Transverse colon (tissue), 4 donors: Measurements from ENCODE around the gene DQX1. TPM values are rescaled to one million over a fixed set of nuclear protein-coding genes. Genes with fewer than 3 reads are reported as not detected.

ENCODE experiments used
- DNase-seq: peaks from one replicate; pipeline ENCODE4 v3.0.0-alpha.2; 2019
- H3K27ac ChIP-seq, 4 donors: fragments of 200-600 bp; sonication (generic); 2 replicates each; pipeline ENCODE4 v1.5.1; 2016 to 2018; ENCODE audit warnings: inconsistent platforms in 4 of 4
- H3K27me3 ChIP-seq: fragments of 200-600 bp; sonication (generic); 2 replicates; pipeline ENCODE4 v1.5.1; 2017; ENCODE audit warnings: inconsistent platforms
- H3K36me3 ChIP-seq, 4 donors: fragments of 200-600 bp; sonication (generic); 2 replicates each; pipeline ENCODE4 v1.5.1; 2017 to 2019; ENCODE audit warnings: inconsistent platforms in 4 of 4
- H3K4me1 ChIP-seq, 4 donors: fragments of 200-600 bp; sonication (generic); 2 replicates each; pipeline ENCODE4 v1.5.1; 2017 to 2020; ENCODE audit warnings: inconsistent platforms in 4 of 4
- H3K4me3 ChIP-seq, 4 donors: fragments of 200-600 bp; sonication (generic); 1 replicate in 1 of 4; 2 replicates in 3 of 4; pipeline versions ENCODE4 v1.5.1 to v1.6.1; 2017 to 2019; ENCODE audit warnings: inconsistent platforms in 4 of 4
- H3K9me3 ChIP-seq, 2 donors: fragments of 200-600 bp; sonication (generic); 2 replicates each; pipeline ENCODE4 v1.5.1; 2017 to 2019; ENCODE audit warnings: inconsistent platforms in 2 of 2
- EP300 ChIP-seq: sonication (generic); formaldehyde crosslinking; IDR thresholded peaks from one replicate; pipeline ENCODE4 v1.6.1; 2017; ENCODE audit warnings: antibody characterized with exemption, low read depth
- POLR2A ChIP-seq: fragments of 450-650 bp; IDR thresholded peaks from one replicate; pipeline ENCODE4 v1.6.1; 2016; ENCODE audit warnings: antibody characterized with exemption, mild to moderate bottlenecking, moderate library complexity
- POLR2AphosphoS5 ChIP-seq, 3 donors: sonication (generic); formaldehyde crosslinking; IDR thresholded peaks; one replicate each; pipeline ENCODE4 v1.6.1; 2016; ENCODE audit warnings: antibody characterized with exemption in 3 of 3
- WGBS, 2 donors: methylation state at CpG; one replicate each; pipeline ENCODE4 v1.1.5; 2018; ENCODE audit warnings: low coverage in 1 of 2; 5-methylcytosine and 5-hydroxymethylcytosine counted together
- in situ Hi-C, 4 donors: fragments of 200-750 bp; cut with MboI; loops; one replicate each; pipeline versions ENCODE4 v1.15.0 to v1.15.1; 2017; ENCODE audit warnings: low sequenced_read_pairs in 3 of 4, low pct_ligation_motif_present in 1 of 4, low pct_unique_long_range_greater_than_20kb in 1 of 4
- intact Hi-C: fragments of 100-400 bp; cut with DNase I; formaldehyde crosslinking; loops from one replicate; pipeline ENCODE4 v1.15.1; 2023; ENCODE audit warnings: low total_unique reads
- total RNA-seq, 4 donors: library from RNA; depleted of rRNA; stranded (reverse); fragments of >200 nt; gene quantifications; one replicate each; pipeline ENCODE4 v1.1.0, GENCODE V29; 2016
- TF ChIP-seq, protein P1 (sequence below), 5 experiments: fragments of 200-600 bp in 3 of 5; fragments of 450-650 bp in 2 of 5; sonication (generic) in 3 of 5; IDR thresholded peaks; 1 replicate in 2 of 5; 2 replicates in 3 of 5; pipeline ENCODE4 v1.5.1; 2016 to 2017; ENCODE audit warnings: antibody characterized with exemption in 5 of 5, inconsistent platforms in 3 of 5, mild to moderate bottlenecking in 2 of 5, moderate library complexity in 1 of 5

The DQX1 gene
- total RNA-seq, 4 donors from 2014 or later = 32.4 to 194 (median 53.1) TPM

DNA sequence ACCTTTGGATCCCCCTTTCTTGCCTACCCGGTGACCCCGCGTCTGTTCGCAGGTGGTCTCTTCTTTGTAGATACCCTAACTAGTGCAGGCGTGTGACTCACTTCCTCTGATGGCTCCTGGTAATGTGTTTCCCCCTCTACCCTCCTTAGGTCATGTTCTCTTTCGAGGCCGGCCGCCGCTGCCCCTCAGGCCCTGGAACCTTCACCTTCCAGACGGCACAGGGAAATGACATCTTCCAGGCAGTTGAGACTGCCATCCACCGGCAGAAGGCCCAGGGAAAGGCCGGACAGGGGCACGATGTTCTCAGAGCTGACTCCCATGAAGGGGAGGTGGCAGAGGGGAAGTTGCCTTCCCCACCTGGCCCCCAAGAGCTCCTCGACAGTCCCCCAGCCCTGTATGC, 30.1 kb upstream of the DQX1 start:
- Histone ChIP-seq H3K27me3 (no peaks in the 10 kb centered on the region), H3K4me1 (peaks cover 4 to 35% (median 19%) of the 10 kb centered on the region in 4 donors)
- intact Hi-C loops = no loop called here

DNA sequence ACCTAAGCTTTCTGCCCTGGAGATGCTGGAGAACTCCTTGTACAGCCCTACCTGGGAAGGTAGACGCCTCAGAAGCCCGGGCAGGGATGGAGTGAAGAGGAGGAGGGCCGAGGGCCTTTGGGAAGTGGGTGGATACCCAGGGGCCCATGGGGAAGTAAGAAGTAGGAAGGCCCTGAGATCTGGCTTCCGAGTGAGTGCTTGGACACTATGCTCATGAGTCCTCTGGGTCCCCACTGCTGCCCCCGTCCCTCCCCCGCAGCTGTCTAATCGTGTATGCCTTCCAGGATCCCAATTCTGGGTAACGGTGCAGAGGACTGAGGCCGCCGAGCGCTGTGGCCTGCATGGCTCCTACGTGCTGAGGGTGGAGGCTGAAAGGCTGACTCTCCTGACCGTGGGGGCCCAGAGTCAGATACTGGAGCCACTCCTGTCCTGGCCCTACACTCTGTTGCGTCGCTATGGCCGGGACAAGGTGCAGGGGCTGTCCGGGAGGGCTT, 29.6 kb upstream of the DQX1 start:
- no peaks in the 10 kb centered on the region for H3K9me3 ChIP-seq
- TF ChIP-seq, protein P1, sequence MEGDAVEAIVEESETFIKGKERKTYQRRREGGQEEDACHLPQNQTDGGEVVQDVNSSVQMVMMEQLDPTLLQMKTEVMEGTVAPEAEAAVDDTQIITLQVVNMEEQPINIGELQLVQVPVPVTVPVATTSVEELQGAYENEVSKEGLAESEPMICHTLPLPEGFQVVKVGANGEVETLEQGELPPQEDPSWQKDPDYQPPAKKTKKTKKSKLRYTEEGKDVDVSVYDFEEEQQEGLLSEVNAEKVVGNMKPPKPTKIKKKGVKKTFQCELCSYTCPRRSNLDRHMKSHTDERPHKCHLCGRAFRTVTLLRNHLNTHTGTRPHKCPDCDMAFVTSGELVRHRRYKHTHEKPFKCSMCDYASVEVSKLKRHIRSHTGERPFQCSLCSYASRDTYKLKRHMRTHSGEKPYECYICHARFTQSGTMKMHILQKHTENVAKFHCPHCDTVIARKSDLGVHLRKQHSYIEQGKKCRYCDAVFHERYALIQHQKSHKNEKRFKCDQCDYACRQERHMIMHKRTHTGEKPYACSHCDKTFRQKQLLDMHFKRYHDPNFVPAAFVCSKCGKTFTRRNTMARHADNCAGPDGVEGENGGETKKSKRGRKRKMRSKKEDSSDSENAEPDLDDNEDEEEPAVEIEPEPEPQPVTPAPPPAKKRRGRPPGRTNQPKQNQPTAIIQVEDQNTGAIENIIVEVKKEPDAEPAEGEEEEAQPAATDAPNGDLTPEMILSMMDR (IDR thresholded peaks at IDR 0.05) = no peak
- TF ChIP-seq POLR2A (no peak), POLR2AphosphoS5 (IDR thresholded peaks at IDR 0.05) (no peak), EP300 (no peak)
- DNase-seq = no peak
- no peaks in the 10 kb centered on the region for H3K36me3 ChIP-seq
- H3K4me1 ChIP-seq = peaks cover 4 to 35% (median 19%) of the 10 kb centered on the region in 4 donors
- in situ Hi-C loops = no loop called here
- peak overlapping the region; percentile 83 to 91 (median 86) for H3K27ac ChIP-seq
- H3K27me3 ChIP-seq = no peaks in the 10 kb centered on the region
- intact Hi-C loops = no loop called here
- WGBS, 2 donors = 70% methylated on average over 17 of the region's 17 CpGs; no CpG with 5 or more reads in 1 of the 2 donors
- peak overlapping the region; percentile 44 to 92 (median 68) for H3K4me3 ChIP-seq

More for the DNA sequence above, 30.1 kb upstream of the DQX1 start:
- TF ChIP-seq POLR2AphosphoS5 (IDR thresholded peaks at IDR 0.05) (no peak), POLR2A (no peak), EP300 (no peak)
- TF ChIP-seq, protein P1 (IDR thresholded peaks at IDR 0.05) = no peak
- H3K9me3 ChIP-seq = no peaks in the 10 kb centered on the region
- H3K4me3 ChIP-seq = peak overlapping the region in 1 of 4 donors; percentile 92
- no peak for DNase-seq
- H3K27ac ChIP-seq = peak overlapping the region in 2 of 4 donors; percentile 84 to 91
- in situ Hi-C loops = no loop called here
- H3K36me3 ChIP-seq = no peaks in the 10 kb centered on the region
- WGBS, 2 donors = 91% methylated on average over 14 of the region's 14 CpGs; no CpG with 5 or more reads in 1 of the 2 donors

DNA sequence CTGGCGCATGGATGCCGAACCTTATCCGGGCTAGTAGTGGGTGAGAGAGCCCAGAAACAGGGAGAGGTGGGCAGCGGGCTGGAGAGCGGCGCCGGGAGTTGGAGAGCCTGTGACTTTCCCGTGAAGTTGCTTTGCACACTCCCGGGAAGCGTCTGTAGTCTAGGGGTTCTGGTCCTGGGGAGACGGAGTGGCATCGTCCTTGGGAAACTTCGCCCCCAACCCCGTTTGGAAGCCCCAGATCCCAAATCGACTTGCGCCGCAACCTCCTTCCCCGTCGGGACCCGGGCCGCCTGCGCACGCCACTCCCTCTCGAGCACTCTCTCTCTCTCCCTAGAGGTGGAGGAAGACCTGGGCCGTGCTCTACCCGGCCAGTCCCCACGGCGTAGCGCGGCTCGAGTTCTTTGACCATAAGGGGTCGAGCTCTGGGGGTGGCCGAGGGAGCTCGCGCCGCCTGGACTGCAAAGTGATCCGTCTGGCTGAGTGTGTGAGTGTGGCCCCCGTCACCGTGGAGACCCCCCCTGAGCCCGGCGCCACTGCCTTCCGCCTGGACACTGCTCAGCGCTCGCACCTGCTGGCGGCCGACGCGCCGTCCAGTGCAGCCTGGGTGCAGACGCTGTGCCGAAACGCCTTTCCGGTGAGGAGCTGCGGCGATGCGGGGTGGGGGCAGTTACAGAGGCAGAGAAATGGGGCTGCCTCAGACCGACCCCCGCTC, 28.9 kb upstream of the DQX1 start:
- no peaks in the 10 kb centered on the region for H3K36me3 ChIP-seq
- no peaks in the 10 kb centered on the region for H3K27me3 ChIP-seq
- H3K4me3 ChIP-seq = peak overlapping the region; percentile 44 to 92 (median 68)
- H3K4me1 ChIP-seq = peaks cover 4 to 34% (median 19%) of the 10 kb centered on the region in 4 donors
- peak overlapping the region; percentile 83 to 91 (median 86) for H3K27ac ChIP-seq
- WGBS, 2 donors = 5% methylated on average over 55 of the region's 58 CpGs; no CpG with 5 or more reads in 1 of the 2 donors
- intact Hi-C loops (no loop called here), in situ Hi-C loops (no loop called here)
- TF ChIP-seq POLR2A (no peak), EP300 (no peak), POLR2AphosphoS5 (IDR thresholded peaks at IDR 0.05) (no peak)
- TF ChIP-seq, protein P1 (IDR thresholded peaks at IDR 0.05) = peak in 2 of 5 experiments; percentile 7 to 37
- peak; percentile 64 for DNase-seq
- no peaks in the 10 kb centered on the region for H3K9me3 ChIP-seq

DNA sequence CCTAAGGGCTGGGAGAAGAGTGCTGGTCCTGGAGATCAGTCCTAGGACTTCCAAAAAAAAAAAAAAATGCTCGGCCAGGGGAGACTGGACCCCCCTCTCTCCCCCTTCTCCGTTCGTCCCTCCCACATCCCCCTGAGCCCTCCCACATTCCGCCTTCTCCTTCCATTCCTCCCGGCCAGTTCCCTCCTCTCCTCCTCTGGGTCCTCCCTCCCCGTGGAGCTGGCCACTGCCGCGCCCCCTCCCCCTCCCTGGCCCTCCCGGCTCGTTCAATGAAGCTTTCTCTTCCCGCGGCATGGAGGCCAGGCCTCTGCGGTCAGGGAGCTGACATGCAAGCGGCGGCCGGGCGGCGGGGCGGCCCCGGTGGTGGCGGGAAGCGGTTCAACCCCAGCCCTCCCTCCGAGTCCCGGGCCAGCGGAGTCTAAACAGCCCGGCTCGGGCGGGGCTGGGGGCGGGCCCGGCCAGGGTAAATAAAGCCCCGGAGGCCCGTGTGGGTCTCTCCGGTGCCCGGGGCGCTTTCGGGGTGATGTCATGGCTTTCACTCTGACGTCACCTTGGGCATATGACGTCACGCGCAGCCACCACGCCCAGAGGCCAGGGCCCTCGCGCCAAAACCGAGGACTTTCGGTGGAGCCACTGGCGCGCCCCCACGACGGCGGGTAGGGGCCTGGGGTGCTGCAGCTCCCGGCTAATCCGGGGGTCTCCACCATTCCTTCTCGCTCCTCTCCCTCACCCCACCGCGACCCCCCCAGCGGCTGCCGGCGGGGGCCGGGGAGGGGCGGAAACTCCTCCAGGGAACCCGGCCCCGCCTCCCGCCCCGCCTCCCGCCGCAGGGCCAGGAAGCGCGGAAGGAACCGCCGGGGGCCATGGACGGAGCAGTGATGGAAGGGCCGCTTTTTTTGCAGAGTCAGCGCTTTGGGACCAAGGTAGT, 28.1 kb upstream of the DQX1 start, which contains the start of the genes DOK1 and LOXL3:
Gene DOK1 (plus strand): TSS at position 829 of the 928 bp plus-strand sequence. CDS start 35 bp downstream, at position 864.
Gene LOXL3 (minus strand): TSS at position 51 of the 928 bp plus-strand sequence. CDS start 1,308 bp downstream, outside the sequence.
- in situ Hi-C loops (no loop called here), intact Hi-C loops (no loop called here)
- peak within 1 kb of the TSS; percentile 83 to 91 (median 86) for H3K27ac ChIP-seq
- TF ChIP-seq, protein P1 (IDR thresholded peaks at IDR 0.05) = peak in 1 of 5 experiments; percentile 28
- TF ChIP-seq POLR2A = peak; percentile 49
- TF ChIP-seq POLR2AphosphoS5 (IDR thresholded peaks at IDR 0.05) = peak; percentile 38 to 64 (median 57)
- no peak for TF ChIP-seq EP300
- H3K9me3 ChIP-seq = no peaks in the 10 kb centered on the region
- no peaks in the 10 kb centered on the region for H3K27me3 ChIP-seq
- peak; percentile 93 for DNase-seq
- peaks cover 11 to 39% (median 27%) of the 10 kb centered on the region in 4 donors for H3K4me1 ChIP-seq
- WGBS, 2 donors = 1 to 7% methylated on average over 7 to 50 of the region's 73 CpGs
- peak within 1 kb of the TSS; percentile 44 to 92 (median 68) for H3K4me3 ChIP-seq
- H3K36me3 ChIP-seq = no peaks in the 10 kb centered on the region
